GM10847 (cell line): ENCODE results near the gene GJD3.

Experiments
- POLR2A ChIP-seq: IDR thresholded peaks from 2 replicates; pipeline ENCODE4 v1.6.1; 2011; ENCODE audit not compliant: insufficient read length; ENCODE audit errors: extremely low read depth

The GJD3 gene

DNA sequence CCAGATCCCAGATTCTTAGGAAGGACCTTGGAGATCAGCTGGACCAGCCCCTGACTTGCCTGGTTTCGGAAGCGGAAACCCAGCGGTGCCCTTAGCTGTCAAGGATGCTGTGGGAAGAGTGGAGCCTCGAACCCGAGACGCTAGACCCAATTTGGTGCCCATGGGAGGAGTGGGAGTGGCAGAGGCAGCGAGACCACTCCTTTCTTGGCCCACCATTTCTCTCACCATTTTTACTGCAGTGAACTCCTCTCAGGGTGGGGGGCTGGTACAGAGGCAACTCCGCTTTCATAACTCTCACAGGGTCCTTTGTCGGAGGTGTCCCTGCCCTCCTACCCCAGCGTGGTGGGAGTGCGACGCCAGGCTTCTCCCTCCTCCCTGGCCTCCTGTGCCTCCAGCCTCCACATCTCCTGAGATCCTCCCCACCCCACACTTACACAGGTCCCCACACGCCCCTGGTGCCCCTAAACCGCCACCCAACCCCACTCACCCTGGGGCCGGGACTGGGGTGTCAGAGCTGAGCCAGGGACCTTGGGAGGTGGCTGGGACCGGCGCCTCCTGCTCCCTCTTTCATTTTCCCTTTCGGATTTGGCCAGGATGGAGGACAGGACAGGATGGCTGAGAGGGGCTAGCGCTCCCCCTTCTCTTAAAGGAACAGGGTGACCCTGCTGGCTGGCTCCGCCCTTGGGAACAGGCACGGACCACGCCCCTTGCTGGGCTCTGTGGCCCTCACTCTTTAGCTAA lies at the start of gene GJD3:
GJD3 (minus strand) TSS at position 617 of the 741 bp plus-strand sequence. CDS start 922 bp downstream, outside the sequence.
- TF ChIP-seq POLR2A: no peak

GRCh38 chr17:40412880-40413279 lies 48.3 kb upstream of the GJD3 start:
- no peak for TF ChIP-seq POLR2A

GRCh38 chr17:40411821-40412220 lies 47.3 kb upstream of the GJD3 start:
- TF ChIP-seq POLR2A: no peak

DNA sequence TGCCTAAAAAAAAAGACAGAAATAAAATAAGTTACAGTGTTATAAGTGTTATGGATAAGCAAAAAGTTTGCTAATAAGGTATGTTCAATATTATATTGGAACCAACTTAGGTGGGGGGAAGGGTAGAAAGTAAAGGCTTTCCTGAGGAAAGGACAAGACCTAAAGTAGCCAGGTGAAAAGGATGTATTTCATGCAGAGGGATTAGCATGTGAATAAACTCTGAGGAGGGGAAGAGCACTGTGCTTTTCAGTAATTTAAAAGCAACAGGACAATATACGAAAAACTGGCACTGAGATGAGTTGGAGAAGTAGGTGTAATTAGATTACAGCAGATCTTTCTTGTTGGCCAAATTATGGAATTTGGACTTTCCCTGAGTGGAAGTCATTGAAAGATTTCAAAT lies 45.5 kb upstream of the GJD3 start:
- TF ChIP-seq POLR2A: no peak

DNA sequence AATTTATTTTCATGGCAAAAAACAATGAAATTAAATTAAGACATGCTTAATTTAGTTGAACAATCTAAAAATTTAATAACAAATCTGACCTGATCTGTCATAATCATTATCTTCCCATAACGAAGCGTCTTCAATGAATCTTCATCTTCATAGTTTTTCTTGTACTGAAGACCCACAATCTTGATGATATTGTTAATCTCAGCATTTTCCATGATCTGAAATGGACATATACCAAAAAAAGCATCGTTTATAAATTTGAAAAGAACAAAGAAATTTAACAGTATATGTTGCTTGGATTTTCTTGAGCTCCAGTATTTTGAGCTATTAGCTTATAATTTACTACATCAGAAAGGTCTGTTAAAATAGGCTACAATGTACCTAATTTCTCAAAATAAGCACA lies 42.9 kb upstream of the GJD3 start:
- TF ChIP-seq POLR2A: no peak

GRCh38 chr17:40404003-40404402 lies 39.5 kb upstream of the GJD3 start:
- TF ChIP-seq POLR2A: no peak

DNA sequence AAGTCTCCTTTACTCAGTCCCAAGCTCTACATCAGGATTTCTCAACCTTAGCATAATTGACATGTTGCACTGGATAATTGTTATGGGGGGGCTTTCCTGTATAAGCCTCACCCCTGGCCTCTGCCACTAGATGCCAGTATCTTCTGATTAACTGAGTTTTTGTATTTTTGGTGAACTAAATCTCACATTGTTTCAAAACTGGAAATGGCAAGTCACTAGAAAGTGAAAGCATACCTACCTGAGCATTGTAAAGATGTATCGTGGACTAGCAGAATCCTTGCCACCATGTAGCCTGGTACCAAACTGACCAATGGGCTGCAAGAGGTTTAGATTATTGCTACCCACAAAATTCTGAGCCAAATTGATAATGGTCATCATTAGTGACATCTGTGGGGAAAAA lies 38.1 kb upstream of the GJD3 start:
- TF ChIP-seq POLR2A: no peak

DNA sequence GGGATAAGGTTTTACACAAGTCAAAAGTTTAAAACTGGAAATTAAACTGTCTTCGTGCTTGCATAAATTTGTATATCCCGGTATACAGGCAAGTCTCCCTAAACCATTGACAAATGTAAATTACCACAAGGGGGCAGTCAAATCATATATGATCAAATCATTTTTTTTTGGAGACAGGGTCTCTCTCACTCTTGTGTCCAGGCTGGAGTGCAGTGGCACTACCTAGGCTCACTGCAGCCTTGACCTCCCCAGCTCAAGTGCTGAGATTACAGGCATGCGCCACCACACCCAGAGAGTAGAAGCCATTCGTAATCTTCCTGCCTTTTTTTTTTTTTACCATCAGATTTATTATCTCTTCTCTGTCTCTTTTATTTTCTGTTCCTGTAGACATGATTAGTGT lies 34.6 kb upstream of the GJD3 start:
- no peak for TF ChIP-seq POLR2A

GRCh38 chr17:40382251-40382650 lies 17.7 kb upstream of the GJD3 start:
- TF ChIP-seq POLR2A: no peak

- TF ChIP-seq POLR2A: no peak
Observed at GRCh38 chr17:40378966-40379365, 14.4 kb upstream of the GJD3 start.

DNA sequence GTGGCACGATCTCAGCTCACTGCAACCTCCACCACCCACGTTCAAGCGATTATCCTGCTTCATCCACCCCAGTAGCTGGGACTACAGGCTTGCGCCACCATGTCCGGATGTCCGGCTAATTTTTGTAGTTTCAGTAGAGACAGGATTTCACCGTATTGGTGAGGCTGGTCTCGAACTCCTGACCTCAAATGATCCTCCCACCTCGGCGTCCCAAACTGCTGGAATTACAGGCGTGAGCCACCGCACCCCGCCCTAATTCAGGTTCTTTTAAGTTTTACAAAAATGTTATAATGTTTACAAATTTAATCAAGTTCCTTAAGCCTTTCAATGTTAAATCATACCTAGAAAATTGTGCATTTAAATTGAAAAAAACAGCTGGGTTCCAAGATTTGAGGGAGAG lies 13.3 kb upstream of the GJD3 start:
- TF ChIP-seq POLR2A: no peak

DNA sequence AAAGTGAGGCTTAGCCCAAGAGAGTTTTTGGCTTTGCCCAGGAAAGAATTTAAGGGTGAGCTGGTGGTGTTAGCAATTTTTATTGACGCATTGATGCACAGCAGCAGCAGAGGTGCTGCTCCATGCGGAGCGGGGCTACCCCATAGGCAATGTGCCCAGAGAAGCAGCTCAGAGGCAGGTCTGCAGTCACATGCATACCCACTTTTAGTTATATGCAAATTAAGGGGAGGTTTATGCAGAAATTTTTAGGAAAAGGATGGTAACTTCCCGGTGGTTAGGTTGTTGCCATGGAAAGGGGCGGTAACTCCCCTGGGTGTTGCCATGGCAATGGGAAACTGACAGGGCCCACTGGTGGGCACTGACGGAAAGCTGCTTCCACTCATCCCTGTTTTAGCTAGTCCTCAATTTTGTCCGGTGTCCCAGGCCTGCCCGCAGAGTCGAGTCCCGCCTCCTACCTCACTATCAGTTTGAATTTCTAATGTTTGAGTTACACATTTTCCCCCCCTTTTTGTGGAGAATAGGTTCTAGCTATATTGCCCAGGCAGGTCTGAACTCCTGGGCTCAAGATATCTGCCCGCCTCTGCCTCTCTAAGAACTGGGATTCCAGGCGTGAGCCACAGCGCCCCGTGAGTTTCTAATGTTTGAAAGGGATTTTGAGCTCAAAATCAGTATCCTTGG lies 10.4 kb upstream of the GJD3 start:
- TF ChIP-seq POLR2A: no peak

GRCh38 chr17:40373999-40374398 lies 9.5 kb upstream of the GJD3 start:
- no peak for TF ChIP-seq POLR2A

GRCh38 chr17:40373324-40373723 lies 8.8 kb upstream of the GJD3 start:
- TF ChIP-seq POLR2A: no peak

- TF ChIP-seq POLR2A: no peak
Observed at GRCh38 chr17:40372031-40372430, 7.5 kb upstream of the GJD3 start.

DNA sequence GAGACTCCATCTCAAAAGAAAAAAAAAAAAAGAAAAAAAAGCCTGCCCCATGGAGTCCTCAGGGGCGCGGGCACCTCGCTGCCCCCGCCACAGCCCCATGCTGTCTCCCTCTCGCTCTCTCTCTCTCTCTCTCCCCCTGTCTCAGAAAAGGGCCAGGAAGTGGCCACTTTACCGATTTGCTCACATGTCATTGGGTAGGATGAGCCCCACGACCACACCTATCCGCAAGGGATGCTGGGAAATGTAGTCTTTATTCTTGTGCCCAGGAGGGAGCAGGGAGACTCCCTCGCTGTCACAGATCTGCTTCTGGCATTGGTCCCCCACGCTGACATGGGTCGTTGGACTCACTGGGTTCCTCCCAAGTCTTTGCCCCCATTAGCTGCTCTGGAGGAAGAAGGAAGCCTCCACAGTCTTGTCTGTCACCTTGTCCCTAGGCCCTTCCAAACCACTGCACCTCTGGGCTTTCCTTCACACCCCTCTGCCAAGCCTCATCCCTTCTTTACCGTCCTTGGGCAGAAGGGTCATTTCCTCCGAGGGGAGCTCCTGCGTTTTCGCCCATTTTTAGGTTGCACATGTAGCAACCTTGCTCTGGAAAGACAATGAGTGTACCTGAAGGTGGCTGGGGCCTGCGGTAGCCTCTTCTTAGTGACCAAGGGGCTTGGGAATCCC lies 6.9 kb upstream of the GJD3 start:
- TF ChIP-seq POLR2A: no peak

DNA sequence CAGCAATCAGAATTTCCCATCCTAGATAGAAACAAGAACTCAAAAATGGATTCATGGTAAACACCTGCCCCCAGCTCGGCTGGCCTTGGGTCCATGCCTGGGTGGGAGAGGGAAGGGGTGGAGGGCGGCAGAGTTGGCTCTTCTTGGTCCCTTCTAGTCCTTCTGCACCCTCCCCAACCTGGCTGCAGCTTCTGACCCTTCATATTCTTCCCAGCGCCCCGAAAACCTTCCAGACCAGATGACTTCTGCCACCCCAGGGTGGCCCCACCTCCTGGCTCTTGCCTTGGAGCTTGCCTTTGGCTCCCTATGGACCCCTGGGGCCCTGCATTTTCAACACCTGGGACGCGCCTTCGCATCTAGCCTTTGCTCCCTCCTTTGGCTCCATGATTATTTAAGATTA lies 5.4 kb upstream of the GJD3 start:
- no peak for TF ChIP-seq POLR2A
